ENCODE results near the gene KDM2A.
"Not testable (repeated sequence)": the region's sequence is repeated elsewhere in the genome, so short reads cannot be mapped to it uniquely, and the experiment has no call there.

KDM2A gene

DNA sequence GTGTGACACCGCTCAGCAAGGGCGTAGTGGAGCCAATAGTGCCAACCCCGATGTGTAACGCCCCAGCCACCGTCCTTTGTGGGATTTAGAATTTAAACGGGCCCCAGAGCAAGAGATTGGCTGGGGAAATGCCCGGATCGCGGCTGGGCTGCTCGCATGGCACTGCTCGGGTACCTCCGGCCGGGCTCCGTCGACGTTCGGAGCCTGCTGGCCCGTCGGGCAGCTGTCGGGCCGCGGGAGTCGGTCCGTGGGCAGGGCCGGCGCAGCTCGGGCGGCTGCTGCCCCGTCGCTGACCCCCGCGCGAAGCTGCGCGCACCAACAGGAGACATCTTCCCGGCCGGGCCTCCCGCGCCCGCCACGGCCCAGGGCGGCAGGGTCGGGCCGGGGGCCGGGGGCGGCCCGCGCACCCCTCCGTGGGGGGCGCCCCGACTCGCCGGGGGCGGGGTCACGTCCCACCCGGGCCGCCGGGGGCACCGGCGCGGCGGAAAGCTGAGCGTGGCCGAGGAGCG, 1.3 kb upstream of the KDM2A start:
- no peak for DNase-seq (ENCODE audit: low read depth in 2 of 2, low spot score in 1 of 2)

DNA sequence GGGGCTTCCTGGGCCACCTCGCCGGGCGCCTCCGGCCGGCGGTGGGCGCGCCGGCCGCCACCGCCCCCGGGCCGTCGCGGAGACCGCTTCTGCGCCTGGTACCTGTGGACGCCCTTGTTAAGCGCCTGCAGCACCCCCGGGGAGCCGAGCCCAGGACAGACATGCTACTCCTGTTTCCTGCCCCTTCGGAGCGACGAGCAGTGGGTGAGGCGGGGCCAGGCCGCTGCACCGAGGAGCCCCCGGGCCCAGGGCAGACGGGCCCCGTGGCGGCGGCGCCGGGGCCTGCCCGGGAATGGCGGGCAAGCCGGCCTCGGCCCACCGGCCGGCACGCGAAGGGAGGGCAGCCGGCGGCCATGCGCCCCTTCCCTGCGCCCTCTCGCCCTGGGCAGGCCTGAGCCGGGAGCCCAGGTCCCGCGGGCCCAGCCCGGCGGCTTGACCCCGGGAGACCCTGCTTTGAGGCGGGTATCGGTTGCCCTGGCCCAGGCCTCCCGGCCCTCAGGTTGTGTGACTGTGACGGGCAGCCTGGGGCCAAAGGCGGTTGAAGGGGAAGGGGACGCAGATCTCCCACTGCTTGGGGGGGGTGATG, 789 bp upstream of the KDM2A start:
- DNase-seq (ENCODE audit: low read depth in 2 of 2, low spot score in 1 of 2) = no peak

DNA sequence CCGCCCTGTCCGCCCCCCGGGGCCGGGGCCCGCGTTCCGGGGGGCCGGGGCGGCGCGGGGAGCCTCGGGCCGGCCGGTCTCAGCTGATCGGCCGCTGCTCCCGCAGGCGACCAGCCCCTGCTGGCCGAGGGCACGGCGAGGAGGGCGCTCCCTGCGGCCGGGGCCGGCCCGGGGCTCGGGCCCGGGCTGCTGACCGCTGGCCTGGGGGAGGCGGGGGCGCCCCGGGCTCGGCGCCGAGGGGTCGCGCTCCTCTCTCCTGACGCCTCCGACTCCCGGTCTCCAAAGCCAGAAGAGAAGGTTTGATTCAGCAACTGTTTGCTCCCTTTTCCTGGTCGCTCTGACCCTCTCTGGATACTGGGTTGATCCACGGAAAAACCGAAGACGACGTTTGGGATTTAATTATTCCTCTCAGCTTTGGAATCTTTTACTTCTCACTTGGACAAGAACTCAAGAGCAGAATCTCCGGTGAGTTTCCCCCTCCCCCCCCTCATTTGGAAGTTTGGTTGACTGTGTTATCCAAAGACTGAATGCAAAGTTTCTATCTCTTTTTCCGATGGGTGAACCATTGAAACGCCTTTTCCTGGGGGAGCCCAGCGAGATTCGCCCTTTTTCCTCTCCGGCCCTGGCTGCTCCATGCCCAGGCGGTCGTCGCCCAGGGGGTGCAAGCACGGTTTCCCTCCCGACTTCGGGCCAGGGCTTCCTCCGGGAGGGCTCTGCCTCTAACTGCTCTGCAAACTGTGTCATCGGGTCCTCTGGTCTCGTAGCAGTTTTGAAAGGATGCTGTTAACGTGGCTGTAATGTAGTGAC, 725 bp downstream of the KDM2A start:
- no peak for DNase-seq (ENCODE audit: low read depth in 2 of 2, low spot score in 1 of 2)

DNA sequence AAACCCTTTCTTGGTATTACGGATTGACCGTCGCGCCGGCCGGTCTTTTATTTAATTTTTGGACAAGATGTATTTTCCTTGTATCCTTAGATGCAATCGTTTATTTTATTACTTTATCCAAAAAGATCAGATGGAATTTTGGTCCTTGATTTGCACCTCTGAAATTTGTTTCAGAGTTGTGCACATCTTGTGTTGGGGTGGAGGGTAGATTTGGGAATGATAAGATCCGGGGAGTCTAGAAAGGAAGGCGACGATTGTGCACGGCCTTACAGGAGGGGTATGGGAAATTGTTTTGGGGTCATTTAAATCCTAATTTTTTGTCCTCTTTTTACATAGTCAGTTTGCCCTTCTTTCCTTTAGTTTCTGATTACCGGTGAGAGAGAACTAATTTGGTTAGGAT, 1.4 kb downstream of the KDM2A start:
- no peak for DNase-seq (ENCODE audit: low read depth in 2 of 2, low spot score in 1 of 2)

DNA sequence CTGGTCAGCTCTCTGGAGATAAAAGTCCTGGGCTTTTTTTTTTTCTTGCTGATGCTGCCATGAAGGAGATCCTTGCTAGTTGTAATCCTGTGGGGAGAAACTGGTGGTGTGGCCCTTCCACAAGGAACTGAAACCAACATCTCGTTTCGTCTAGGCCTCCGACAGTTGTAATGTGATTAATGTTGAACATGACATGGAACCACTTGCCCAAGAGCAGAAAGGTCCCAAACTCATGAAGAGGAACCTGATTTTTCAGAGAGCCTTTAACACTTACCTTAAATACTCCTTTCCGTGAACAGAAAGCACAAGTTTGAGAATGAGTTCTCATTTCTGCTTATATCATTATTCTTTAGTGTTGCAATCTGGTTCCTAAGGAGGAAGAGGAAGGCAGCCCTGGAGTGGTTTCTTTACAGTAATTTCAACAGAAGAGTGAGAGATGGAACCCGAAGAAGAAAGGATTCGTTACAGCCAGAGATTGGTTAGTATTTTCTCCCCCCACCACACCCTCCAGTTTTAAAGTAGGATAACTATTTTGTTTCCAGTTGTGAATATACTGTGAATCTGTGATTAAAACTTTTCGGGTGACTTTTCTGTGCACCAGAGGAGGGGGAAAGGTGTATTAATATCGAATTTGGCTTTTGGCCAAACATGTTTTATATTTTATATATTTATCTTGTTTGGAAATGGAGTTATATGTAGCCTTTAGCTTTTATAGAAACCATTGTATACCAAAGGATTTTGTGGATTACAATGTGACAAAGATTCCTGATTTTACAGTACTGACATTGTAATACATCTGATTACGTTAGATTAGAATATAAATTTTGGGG, 2.0 kb downstream of the KDM2A start:
- no peak for DNase-seq (ENCODE audit: low read depth in 2 of 2, low spot score in 1 of 2)

DNA sequence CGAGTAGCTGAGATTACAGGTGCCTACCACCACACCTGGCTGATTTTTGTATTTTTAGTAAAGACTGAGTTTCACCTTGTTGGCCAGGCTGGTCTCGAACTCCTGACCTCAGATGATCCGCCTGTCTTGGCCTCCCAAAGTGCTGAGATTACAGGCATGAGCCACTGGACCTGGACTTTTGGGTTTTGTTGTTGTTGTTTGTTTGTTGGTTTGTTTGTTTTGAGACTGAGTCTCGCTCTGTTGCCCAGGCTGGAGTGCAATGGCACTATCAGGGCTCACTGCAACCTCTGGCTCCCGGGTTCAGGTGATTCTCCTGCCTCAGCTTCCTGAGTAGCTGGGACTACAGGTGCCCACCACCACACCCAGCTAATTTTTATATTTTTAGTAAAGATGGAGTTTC, 4.7 kb downstream of the KDM2A start:
- DNase-seq (ENCODE audit: low read depth in 2 of 2, low spot score in 1 of 2) = not testable (repeated sequence)

DNA sequence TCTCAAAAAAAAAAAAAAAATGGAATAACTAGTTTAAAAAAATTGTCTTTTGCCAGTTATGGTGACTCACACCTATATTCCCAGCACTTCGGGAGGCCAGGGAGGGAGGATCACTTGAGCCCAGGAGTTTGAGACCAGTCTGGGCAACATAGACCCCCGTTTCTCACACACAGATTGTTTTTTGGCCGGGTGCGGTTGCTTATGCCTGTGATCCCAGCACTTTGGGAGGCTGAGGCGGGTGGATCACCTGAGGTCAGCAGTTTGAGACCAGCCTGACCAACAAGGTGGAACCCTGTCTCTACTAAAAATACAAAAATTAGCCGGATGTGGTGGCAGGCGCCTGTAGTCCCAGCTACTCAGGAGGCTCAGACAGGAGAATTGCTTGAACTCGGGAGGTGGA, 7.2 kb downstream of the KDM2A start:
- DNase-seq (ENCODE audit: low read depth in 2 of 2, low spot score in 1 of 2) = not testable (repeated sequence)

DNA sequence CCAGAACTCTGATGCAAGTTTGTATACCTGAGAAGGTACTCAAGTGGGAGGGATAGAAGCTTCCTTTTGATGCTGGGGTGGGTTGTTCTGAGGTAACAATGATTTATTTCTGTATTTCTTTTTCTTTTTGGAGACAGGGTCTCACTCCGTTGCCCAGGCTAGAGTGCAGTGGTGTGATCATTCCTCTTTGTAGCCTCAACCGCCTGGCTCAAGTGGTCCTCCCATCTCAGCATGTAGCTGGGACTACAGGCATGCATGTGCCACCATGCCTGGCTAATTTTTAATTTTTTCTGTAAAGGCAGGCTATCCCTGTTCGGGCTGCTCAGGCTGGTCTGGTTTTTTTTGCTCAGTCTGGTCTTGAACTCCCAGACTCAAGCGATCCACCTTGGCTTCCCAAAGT, 7.9 kb downstream of the KDM2A start:
- DNase-seq (ENCODE audit: low read depth in 2 of 2, low spot score in 1 of 2) = no peak

DNA sequence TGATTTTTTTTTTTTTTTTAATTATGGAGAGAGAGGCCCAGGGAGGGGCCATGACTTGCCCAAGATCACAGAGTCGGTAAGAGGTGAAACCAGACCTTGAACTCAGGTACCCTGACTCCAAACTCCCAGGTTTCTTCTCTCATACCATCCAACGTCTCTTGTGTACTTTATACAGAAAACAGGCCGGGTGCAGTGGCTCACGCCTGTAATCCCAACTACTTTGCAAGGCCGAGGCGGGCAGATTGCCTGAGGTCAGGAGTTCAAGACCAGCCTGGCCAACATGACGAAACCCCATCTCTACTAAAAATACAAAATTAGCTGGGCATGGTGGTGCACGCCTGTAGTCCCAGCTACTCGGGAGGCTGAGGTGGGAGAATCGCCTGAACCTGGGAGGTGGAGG, 11.8 kb downstream of the KDM2A start:
- DNase-seq (ENCODE audit: low read depth in 2 of 2, low spot score in 1 of 2) = not testable (repeated sequence)

DNA sequence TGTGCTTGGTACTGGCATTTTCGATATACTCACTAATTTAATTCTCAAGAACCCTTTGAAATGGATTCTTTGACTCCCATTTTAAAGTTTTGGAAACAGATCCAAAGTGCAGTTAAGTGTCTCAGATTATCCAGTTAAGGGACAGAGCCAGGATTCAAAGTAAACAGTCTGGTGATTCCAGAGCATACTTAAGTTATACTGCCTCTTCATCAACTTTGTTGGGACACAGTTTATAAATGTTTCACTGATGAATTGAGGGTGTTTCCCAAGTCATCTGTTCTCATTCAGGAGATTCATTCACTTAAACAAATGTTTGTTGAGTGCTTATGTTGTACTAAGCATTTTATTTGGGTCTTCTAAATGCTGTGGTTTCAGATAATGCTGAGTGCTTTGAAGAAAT, 17.1 kb downstream of the KDM2A start:
- no peak for DNase-seq (ENCODE audit: low read depth in 2 of 2, low spot score in 1 of 2)

DNA sequence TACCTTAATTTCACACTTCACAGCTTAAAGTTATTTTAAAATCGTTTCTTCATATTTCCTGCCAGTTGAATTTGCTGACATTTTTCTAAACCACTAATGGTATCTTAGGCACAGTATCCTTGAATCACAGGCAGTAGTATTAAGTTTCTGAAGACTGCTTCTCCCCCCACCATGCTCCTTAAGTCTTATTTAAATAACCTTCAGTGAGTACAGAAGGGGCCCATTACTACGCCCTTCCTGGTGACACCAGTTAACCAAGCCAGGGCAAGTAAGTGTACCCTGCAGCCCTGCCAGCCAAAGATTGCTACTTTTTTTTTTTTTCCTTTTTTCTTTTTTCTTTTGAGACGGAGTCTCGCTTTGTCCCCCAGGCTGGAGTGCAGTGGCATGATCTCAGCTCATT, 19.9 kb downstream of the KDM2A start:
- no peak for DNase-seq (ENCODE audit: low read depth in 2 of 2, low spot score in 1 of 2)

DNA sequence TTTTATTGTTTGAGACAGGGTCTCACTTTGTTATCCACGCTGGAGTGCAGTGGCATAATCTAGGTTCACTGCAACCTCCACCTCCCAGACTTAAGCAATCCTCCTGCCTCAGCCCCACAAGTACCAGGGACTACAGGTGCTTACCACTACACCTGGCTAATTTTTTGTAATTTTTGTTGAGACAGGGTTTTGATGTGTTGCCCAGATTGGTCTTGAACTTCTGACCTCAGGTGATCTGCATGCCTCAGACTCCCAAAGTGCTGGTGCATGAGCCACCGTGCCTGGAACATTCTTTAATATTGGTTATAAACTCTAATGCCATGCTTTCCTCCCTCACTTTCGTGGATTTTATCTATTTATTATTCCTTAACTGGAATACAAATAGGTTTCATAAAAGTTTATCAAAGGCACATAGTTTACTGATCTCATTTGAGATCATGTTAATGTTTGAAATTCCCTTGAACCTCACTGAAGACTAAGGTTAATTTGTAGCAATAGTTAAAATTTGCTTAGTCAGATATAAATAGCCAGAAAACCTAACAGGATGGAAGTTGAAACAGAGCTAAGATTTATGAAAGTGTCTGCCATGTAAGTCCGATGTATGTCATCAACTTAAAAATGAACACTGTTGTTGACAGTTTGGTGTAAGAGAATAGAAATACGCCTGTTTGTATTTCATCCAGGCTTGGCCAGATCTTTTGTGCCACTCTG, 27.6 kb downstream of the KDM2A start:
- DNase-seq (ENCODE audit: low read depth in 2 of 2, low spot score in 1 of 2) = no peak

DNA sequence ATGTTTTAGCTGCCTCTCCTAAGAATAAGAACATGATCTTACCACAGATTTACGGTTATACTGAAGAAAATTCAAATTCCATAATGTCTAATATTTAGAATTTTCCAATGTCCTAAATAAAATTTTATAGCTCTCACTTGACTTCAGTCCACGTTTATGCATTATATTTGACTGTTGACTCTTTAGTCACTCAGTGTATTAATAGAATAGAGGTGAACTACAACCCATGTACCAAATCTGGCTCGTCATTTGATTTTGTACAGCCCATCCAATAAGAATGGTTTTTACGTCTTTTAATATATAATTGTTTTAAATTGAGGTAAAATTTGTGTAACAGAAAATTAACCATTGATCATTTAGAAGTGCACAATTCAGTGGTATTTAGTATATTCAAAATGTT, 34.9 kb downstream of the KDM2A start:
- DNase-seq (ENCODE audit: low read depth in 2 of 2, low spot score in 1 of 2) = no peak

DNA sequence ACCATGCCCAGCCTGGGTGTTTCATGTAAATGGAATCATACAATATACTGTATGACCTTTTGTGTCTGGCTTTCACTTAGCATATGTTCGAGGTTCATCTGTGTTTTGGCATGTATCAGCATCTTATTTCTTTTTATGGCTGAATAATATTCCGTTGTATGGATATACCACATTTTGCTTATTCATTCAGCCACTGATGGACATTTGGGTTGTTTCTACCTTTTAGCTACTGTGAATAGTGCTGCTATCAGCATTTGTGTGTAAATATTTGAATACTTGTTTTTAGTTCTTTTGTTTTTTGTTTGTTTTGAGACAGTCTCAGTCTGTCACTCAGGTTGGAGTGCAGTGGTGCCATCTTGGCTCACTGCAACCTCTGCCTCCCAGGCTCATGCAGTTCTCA, 35.7 kb downstream of the KDM2A start:
- DNase-seq (ENCODE audit: low read depth in 2 of 2, low spot score in 1 of 2) = no peak

DNA sequence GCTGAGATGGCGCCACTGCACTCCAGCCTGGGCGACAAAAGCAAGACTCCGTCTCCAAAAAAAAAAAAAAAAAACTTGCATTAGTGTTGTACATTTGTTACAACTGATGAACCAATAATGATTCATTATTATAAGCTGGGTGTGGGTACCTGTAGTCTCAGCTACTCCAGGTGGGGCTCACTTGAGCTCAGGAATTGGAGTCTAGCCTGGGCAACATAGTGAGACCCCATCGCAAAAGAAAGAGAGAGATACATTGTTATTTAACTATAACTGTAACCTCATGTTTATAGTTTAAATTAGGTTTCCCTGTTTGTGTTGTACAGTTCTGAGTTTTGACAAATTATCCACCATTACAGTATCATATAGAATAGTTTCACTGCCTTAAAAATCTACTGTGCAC, 38.6 kb downstream of the KDM2A start:
- DNase-seq (ENCODE audit: low read depth in 2 of 2, low spot score in 1 of 2) = no peak

DNA sequence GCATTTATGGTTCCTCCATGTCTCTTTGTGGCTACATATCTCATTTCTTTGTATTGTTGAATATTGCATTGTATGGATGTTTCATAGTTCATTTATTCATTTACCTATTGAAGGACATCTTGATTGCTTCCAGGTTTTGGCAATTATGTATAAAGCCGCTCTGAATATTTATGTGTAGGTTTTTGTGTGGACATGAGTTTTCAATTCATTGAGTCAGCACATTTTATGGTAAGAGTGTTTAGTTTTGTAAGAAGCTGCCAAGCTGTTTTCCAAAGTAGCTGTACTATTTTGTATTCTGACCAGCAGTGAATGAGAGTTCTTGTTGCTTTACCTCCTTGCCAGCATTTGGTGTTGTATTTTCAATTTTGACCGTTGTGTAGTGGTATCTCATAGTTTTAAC, 39.2 kb downstream of the KDM2A start:
- DNase-seq (ENCODE audit: low read depth in 2 of 2, low spot score in 1 of 2) = no peak

DNA sequence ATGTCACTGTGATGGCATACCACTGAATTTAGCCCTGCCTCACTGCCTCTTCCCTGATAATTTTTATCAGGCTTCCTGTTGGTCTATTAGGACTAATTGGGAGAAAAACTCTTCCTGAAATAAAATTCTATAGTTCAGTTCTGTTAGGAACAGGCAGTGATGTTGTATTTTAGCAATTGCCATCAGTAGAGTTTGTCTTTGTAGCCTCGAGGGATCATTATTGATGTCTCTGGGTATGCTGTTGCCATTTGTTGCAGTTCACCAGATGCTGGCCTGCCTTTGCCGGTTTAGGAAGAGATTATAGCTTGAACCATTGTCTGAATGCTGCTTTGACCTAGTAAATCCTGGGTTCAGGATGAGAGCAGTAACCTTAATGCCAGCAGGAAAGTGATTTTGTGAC, 41.0 kb downstream of the KDM2A start:
- DNase-seq (ENCODE audit: low read depth in 2 of 2, low spot score in 1 of 2) = no peak

DNA sequence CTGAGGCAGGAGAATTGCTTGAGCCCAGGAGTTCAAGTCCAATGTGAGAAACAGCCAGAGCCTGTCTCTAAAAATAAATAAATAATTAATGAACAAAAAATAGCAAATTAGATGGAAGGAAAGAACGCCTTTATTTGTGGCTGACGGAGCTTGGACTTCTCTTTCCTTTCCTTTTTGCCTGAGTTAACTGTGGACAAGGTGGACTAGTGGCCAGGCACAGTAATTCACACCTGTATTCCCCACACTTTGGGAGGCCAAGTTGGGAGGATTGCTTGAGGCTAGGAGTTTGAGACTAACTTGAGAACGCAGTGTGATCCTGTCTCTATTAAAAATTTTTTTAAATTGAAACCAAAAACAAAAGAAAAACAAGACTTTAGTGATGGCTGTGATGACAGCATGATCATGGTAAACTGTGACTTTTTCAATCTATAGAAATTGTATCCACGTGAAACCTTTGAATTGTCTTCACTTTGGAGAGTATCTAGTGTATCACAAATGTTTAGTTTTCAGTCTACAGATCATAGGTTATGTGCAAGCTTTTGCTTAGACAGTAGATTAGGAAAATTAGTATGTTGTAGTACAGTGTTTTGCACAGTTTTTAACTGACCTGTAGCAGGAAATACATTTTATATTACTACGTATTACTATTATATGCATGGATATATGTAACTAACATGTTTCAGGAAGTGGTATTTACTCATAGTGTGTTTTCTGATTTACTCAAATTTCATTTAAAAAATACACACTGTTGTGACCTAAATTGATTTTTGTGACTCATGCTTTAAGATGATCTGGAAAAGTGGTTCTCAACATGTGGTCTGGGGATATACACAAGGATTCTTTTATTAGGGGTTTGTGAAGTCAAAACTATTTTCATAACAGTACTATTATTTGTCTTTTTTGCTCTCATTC, 42.1 kb downstream of the KDM2A start:
- no peak for DNase-seq (ENCODE audit: low read depth in 2 of 2, low spot score in 1 of 2)

DNA sequence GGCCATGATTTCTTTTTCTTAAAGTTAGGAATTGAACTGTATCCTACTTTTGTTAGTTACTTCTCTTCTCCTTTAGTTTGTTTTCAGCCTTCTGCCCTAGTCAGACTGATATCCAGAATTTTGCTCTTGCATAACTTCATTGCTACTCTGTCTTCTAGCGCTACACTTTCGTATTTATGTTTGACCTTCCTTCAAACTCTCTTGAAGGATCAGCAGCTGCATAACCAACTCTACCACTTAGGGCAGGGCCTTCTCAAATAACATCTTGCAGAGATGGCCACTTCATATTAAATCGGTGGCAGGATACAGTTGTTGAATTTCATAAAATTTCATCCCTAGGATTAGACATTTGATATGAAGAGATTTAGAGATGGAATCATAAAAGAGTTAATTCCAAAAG, 43.9 kb downstream of the KDM2A start:
- DNase-seq (ENCODE audit: low read depth in 2 of 2, low spot score in 1 of 2) = no peak

DNA sequence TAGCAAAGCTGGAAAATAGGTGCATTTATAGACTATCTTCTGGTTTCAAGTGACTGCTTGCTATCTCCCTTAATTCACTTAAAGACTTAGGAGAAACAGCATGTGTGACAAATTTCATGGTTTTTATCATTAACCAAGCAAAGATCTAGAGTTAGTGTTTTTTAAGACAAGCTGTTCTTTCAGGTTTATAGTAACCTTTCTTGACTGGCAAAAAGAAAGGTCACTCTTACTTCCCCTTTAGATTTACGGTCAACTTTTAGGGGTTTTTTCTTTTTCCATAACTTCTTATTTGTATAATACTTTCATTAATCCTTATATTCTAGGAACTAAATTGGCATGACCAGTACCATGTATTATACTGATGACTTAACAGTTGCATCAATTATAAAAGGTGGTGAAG, 46.6 kb downstream of the KDM2A start:
- DNase-seq (ENCODE audit: low read depth in 2 of 2, low spot score in 1 of 2) = no peak

Data from stimulated activated CD8-positive, alpha-beta memory T cell treated with anti-CD3 and anti-CD28 coated beads, Interleukin-4, amount 100 ng/mL, for 1 hour (primary cell).